NOMO-1 treated with DMSO at 0.1 percent for 48 hours (cell line): Measurements from ENCODE around the gene MLLT3.

Experiments
- DNase-seq: peaks from one replicate; lab custom pipeline; 2025; ENCODE audit not compliant: unreplicated experiment; lab: John Stamatoyannopoulos, UW

Gene MLLT3

DNA sequence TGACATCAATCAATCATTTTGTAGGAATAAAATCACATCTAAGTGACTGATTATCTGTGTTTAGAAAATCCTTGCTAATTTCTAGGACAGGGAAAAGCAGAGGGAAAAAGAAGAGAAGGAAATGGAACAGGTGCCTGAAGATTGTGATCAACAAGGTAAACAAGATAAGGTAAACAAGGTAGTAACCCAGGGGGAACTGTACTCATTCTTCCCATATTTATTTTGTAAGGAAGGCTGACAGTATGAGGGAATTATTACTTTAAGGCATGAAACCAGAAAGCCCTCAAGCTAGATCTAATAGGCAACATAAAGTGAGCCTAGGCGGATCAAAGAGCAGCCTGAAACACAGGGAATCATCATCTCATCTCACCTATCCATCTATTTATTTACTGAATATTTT lies 231.1 kb downstream of the MLLT3 start:
- DNase-seq, result no peak

DNA sequence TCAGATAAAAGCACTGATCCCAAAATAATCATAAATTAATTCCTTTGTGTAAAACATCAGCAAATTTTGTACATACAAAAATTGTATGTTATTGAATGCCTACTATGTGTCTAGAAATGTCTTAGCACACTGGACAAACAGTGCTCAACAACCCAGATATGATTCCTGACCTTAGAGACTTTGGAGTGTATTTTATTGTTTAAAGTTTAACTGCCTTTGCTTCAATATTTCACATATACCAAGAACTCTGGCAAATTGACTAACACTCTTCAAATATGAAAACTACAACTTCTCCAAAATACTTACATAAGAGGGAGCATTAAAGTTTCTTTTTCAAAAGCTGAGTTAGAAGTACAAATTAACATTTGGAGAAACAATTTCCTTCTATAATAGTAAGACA lies 231.9 kb downstream of the MLLT3 start:
- DNase-seq, result no peak

DNA sequence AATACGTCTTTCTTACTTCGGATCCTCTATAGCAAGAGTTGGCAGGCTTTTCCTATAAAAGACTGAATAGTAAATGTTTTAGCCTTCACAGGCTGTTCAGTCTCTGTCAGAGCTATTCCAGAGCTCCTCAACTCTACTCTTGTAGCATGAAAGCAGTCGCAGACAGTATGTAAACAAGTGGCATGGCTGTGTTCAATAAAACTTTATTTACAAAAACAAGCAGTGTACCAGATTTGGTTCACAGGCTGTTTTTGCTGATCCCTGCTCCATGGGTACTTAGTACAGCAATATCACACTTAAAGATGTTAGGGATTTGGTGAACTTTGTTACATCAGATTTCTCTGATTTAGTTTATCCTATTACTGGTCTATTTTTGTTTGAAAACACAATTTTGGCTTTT lies 235.2 kb downstream of the MLLT3 start:
- no peak for DNase-seq

DNA sequence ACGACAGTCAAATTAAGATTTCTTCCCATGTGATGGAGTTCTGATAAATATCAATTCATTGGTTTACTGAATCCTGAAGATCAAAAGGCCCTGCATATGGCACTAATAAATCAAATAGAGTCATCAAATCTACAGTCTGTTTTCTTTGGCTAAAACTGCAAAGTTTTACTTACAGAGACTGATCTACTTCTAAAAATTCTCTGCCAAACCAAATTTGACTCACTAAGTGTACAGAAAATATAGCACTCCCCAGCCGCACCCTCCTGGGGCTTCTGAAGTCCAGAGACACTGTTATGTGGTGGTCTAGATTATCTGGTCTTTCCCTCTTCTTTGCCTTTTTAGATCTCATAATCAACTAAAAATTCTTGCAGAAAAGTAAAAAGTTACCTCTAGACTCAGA lies 237.7 kb downstream of the MLLT3 start:
- DNase-seq, result no peak

DNA sequence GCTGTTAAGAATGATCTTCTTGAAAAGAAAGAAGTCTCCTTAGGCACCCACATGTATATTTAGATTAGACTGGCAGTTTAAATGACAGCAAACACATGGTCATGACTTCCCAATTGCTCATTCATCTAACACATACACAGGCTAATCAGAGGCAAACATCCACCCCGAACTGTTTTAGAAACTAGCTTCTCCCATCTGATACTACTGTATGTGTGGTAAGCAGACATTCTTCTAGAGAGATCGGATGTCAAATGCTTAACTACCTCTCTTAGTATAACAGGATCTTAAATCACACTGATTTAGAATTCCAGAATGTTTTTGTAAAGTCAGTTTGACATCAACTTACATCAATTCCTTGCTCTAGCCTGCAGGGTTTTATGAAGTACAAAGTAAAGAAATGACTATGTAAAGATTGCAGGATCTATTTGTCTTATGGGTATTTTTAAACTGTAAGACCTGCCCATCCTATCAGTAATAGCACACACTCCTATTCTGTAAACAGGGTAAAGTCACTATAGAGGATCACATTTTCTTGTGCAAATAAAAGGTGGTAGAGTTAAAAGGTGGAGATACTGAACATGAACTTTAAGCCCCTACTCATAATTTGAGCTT lies 239.7 kb downstream of the MLLT3 start:
- no peak for DNase-seq

DNA sequence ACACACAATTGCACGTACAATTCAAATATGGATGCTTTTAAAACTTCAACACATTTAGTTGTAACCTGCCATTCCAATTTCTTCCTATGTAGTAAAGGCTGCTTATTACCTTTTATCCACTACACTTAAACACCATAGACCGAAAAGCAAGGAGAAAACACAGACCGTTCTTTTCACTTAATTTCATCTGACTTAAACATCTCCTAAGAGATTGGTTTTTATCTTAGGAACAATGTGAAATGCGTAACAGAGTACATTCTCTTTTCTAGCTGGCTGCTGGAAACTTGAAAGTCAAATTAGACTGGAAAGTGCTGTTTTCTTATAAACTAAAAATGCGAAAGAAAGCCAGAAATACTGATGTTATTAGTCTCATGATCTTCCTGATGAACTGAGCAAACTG lies 241.8 kb downstream of the MLLT3 start:
- no peak for DNase-seq

DNA sequence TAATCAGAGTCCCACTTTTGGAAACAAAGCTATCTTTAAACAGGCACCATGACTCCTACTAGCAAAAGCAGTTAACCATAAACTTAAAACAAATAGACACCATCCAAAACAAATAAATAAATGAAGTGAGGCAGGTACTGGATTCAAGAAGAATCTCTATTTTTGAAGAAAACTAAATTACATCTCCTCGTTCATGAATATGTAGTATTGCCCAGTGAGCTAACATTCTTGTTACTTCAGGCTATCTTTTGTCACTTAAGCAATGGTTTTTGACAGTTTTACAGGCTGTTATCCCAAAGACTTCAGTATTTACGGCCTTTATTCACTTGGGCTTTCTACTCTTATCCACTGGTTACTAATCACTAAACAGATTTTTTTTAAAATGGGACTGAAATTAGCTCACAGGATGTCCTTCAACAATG lies 242.5 kb downstream of the MLLT3 start:
- no peak for DNase-seq

DNA sequence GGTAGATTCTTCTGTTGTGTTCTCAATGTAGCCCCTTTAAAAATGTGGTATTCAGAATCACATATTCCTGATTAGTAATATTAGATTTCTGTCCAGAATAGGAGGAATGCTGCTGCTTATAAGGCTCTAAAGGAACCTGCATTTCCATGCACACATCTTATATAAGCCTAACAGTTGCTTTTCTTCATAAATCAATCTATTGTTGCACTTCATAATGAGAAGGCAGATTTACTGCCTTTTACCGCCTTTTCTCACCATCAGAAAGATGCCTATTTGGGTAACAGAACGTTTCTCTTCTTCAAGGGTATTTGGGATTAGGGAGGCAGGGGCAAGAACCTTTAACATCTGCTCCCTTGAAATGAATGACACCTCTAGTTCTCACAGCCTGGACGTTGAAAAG lies 243.4 kb downstream of the MLLT3 start:
- no peak for DNase-seq

DNA sequence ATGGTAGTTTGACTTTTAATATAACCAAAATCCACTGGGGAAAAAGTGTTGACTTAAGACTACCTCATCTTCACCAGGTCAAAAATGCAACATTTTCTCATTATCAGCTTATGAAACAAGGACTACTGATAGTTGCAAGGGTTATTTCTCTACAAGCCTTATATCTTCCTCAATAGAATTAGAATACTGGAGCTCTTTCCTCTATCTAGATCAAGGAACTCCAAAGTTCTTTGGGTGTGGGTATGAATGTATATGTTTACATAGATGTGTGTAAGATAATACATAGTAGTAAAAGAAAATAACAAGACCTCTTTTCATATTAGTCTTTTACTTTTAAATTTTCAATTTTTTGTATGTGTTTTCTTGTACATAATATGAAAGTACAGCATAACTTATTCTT lies 244.5 kb downstream of the MLLT3 start:
- DNase-seq, result no peak

DNA sequence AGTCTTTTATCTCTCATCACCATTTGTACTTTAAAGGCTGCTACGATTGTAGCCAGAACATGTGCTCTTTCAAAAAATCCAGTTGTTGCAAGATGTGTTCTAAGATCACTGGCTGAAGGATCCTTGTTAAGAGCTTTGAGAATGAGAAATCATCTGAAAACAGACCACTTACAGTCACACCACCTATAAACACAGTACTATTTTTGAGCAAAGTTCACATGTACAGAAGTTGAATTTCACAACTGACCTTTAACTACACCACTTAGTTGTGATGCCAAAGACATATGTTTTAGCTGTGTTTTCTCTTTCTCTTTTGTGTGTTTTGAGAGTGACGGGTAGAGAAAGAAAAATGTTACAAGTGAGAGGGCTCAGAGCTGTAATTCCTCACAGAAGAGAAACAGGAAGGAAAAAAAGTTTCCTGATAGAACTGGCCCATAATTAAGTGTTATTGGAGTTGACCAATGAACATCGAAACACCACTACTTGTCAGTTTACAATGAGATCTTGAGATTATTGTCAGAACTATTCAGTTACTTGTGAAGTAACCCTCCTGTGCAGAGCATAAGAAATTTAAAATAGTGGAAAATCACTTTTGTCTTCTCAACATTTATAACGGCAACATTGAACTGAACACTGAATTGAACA lies 245.4 kb downstream of the MLLT3 start:
- DNase-seq, result no peak

DNA sequence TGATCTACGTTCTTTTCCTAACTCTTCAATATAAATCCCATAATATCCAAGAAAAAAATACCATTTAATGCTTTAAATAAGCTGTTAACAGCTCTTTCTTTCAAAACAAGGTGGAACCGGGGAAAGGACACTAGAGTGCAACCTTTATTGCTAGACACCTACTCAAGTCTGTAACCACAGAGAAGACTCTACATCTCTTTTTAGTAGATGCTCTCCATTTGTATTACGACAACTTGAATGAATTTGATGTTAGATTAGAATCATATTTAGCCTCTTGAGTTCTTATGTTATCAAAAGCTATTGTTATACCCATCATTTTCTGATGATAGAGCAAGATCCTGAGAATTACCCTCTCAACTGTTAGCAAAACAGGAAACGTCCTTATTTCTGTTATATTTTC lies 246.3 kb downstream of the MLLT3 start:
- DNase-seq, result no peak

DNA sequence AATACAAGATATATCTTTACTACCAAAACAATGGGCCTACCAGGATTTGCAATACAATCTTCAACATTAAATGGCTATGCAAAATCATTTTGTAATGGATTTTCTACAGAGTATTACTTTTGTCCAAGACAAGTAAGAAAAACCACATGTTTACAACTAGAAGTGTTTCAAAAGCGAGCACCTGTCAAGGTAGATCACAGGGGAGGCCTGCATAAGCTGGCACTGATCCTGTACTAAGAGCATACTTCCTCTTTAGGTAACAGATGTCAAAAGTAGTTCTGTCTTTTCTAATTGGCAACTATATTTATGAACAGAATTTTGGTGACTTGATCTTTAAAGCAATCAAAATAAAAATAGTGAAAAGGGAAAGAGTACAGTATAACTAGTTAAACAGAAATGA lies 249.0 kb downstream of the MLLT3 start:
- DNase-seq, result no peak

DNA sequence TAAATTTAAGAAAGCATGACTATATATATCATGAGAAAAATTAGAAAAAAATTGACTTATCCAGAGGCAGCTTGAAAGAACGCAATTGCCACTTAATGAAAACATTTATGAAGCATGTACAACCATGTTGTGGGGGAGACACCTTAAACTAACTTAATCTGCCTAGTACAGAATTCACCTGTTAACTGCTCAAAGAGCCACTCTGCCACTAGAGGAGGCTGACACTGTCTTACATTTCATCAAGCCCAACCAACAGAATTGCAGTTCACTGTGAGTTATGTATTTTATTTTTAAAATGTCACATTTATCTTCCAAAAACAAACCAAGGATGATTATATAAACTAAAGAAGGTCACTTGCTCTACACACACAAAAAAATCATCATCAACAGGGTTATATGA lies 252.9 kb downstream of the MLLT3 start:
- DNase-seq, result no peak

DNA sequence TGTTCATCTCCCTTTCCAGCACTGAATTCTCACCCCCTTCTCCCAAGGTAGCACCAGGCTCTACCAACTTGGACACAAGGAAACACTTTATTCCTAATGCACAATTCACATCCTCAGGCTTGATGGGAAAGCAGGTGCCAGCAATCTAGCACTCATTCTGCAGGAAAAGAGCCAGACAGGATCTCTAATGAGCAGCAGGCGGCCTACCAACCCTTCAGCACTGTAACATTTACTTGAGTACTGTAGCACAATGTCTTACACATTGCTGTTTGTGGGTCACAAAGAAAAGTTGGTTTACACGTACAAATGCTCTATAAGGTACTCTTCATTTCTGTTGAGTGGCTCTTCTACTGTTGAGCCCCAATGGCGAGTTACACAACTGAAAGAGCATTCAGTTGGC lies 254.4 kb downstream of the MLLT3 start:
- DNase-seq, result no peak

DNA sequence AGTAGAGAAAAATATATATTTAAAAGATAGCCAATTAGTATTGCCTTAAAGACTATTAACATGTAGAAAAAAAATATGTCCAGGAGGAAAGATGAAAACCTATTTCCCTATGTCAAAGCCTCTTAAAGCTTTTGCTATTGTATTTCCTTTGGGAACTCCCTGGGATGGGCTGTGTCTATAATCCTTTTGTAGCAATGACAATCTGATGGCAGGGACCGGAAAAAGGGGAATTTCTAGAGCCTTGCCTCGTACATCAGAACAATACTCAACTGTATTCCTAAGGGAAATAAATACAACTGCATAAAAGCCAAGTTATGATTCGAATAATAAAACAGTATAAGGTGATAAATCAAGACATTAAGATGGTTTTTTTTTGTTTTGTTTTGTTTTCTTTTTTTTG lies 257.3 kb downstream of the MLLT3 start:
- no peak for DNase-seq

DNA sequence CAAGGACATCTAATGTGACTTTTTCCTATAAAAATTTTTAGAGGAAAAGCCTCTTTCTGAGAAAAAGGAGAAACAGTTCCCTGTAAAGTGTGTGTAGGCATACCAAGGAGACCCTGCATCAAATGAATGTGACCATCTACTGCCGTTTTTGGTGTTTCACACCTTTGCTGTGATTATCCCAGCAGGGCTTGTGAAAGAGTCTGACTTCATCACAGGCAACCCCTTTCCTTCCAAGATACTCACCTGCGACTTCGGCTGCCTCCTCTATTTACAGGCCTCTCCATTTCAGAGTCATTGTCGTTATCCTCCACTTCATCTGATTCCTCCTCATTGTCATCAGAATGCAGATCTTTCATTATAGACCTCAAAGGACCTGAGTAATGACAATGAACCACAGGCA lies 259.1 kb downstream of the MLLT3 start:
- no peak for DNase-seq

DNA sequence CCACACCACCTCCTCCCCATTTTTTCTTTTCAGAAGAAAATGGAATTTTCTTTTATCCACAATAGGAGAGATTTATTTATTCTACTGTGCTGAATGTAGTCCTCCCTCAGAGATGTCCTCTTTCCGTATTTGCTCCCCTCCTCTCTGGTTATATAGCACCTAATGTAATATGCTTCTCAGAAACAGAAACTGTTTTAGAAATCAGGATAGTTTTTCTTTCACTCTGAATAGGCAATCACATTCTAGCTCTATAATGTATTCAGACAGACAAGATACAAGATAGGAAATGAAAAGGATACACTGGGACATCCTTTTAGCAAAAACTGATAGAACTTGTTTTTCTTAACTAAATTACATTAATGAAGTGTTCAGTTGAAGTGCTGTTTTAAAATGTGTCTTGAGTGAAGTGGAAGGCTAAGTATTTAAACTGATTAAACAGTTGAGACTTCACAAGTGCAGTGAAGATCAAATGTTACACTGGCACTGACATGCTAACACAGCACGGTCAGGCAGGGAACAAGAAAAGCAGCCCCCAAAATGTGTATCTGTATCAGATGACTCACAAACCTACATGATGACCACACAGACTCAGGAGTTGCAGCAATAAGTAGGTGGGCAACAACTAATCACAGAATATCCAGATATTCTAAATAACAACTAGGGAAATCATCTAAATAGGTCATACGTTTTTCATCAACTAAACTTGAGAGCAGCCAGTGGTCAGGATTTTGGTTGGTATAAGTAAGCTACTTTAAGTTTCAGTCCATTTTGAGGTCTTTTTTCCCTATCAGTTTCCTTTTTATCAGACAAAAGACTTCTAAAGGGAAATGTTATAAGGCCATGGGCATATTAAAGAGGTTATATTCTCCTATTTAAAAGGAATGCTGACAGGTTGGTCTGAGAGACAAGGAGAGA lies 260.4 kb downstream of the MLLT3 start:
- DNase-seq, result no peak

DNA sequence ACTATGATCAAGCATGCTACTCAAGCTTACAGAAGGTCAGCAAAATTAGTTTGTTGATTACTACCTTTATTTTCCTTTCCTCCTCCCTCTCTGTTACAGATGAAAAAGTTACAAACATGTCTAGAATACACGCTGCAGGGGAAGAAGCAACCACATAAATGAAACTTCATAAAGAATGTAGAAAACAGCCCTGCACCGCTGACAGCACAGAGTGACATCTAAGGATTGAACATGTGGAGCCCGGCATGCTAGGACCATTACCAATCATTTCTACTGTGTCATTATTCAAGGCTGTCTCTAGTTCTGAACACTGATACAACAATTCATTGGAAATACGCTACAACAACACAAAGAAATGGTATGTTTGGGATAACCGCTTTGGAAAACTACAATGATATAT lies 261.1 kb downstream of the MLLT3 start:
- no peak for DNase-seq

DNA sequence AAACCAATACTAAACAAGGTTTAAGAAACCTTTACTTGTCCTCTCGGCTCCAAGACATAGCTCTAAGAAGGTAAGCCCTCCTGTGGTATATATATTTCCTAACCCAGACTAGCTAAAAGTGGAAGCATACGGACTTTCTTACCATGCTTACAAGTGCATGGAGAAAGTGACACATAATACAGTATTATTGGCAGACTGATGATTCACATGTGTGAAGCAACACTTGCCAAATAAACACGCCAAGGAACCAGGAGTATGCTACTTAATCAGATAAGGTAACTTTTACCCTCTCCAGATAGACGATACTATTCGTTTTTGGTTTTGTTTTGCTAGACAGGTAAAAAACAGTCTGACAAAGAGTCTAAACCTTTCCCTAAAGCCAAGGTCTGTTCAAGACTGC lies 264.1 kb downstream of the MLLT3 start:
- no peak for DNase-seq

DNA sequence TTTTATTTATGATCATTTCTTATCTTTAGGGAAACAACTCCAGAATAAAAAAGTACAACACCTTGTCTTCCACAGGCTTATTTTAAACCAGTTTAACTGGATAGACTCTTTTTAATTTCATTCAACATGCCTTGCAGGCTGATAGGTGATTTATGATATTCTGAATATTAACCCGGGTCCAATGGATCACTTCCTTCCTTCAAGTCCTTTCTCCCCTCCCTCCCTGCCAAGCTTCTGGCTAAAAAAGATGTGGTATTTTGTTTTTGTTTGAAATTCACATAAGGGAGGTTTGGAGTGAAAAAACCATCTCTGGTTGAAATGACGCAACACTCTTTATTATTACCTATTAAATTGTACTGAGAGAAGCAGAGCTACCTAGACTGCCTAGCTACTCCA lies 265.3 kb downstream of the MLLT3 start:
- DNase-seq, result no peak

DNA sequence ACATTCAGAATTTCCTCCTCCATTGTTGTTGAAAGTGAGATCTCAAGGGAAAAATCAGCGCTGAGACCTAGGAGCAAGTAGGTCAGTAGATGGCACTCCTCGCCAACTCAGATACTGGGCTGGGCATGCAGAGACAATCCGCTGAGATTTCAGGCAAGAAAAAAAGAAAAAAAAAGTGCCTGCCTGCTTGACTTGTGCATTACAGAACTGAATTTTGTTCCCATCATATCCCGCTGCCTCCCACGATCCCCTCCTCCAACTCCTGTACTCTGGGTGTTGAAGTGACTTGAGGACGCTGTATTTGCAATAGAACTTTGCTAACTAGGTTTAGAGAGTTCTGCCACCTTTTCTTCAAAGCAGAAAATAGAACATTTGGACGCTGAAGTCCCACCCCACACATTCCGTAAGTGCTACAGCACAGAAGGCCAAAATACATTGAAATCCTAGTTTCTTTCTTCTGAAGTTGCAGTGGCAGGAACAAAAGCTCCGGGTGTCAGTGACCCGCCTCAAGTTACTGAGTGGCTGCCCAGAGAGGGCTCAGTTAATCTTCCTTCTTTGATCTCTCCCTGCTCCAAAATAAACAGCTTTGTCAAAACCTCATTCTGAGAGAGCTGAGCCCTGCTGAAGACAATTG lies 265.8 kb downstream of the MLLT3 start:
- no peak for DNase-seq

DNA sequence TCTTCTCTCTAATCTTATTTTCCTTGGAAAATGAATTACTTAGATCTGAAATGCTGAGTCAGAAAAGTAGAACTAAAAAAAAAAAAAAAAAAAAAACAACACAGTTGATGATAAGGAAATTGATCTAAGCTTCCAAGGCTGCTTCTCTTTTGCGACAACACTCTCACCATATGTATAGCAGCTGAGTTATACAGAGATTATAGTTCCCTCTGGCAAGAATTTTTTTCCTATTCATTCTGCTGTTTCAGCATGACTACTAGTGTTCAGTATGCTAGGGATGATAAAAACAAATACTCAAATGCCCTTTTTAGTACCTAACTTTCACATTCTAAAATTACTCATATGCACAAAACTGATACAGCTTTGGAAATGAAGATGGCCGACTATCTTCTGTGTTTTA lies 267.3 kb downstream of the MLLT3 start:
- DNase-seq, result no peak
